ENCODE measurements around the gene DCDC1.

DCDC1 gene, protein sequence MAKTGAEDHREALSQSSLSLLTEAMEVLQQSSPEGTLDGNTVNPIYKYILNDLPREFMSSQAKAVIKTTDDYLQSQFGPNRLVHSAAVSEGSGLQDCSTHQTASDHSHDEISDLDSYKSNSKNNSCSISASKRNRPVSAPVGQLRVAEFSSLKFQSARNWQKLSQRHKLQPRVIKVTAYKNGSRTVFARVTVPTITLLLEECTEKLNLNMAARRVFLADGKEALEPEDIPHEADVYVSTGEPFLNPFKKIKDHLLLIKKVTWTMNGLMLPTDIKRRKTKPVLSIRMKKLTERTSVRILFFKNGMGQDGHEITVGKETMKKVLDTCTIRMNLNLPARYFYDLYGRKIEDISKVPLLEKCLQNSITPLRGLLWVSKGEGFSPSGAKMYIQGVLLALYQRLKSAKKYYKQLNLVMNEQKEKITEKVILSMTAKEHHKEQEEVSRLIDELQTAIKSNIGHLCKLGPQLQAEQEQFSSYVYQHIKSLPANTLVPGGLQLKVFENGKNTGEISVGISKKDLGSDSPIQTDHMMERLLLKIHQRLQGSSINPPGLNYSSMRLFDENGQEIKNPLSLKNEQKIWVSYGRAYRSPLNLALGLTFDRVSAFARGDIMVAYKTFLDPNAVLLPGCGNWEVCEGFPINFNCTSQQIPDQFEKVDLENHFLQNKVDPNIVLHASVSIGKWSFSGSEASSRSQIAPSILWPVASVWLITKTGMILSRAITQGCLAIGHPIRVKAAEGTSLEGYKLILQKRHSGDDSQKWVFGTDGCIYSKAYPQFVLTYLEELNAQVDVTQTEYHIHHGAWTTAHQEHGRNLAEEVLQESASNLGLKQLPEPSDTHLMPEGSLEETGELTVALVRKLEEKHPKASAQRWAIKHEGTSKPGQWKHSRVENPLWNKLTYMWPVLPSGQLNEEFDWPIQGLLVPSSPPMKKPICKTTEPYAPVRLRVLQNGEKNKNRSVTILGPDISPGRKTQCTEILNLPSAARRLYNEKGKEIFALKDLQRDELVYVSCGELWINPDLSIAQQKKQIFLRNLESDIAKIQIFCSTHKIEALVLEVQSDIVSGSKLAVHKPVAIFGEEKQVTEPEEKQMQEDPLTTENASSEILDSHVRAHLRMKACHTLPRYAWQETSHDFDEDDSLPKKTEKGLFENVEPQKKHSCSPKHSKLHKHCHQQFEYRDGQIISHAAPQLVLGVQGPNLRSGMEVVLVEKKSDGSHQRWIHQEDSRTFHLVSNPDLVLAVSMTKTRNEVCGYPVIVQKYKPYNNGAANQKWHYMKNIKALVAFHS (N-terminal part only)

DNA sequence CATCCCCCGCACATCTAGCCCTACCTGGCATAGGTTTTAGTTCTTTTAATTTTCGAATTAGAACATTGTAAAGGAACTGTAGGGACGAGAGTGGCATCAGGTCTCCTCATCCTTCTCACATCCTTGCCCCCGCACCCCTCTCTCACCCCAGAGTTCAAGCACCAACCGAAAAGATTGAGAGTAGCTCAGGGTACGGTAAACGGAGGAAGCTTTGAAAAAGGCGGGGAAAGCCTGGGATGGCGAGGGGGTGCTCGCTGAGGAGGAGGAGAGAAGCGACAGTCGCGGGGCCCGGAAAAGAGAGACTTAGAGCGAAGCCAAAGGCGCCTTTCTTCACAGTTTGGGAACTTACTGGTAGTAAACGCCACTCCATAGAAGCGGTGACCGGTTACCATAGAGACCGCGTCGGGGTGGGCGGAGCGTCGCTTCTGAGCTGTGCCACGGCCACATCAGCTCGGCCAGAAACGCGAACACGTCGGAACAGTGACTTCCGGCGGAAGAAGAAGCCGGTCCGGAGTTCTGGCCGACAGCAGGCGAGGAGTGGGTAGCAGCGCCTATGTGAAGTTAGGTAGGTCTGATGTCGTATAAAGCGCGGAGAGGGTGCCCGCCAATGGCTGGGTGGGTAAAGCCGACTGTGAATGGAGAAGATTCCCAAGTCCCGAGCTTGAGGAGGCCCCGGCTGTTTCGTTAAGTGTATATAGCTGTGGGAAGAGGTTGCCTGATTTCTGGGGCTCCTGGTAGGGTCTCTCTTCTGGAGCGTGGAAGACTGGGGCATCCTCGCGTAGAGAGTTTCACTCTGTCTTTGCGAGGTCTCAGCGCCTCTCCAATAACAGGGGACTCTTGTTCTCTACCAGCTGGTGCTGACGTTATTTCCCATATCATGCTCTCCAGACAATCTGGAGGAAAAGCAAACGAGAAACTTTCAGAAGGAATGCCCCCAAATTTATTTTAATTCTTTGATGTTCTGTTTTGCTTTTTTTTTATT lies at the start of gene DCDC1, which contains the start of gene DNAJC24:
TSS of gene DCDC1 (minus strand) at position 392 of the 982 bp plus-strand sequence. CDS start 41,459 bp downstream, outside the sequence.
TSS of gene DNAJC24 (plus strand) at position 513 of the 982 bp plus-strand sequence. CDS start 889 bp downstream, outside the sequence.
- DNase-seq (ENCODE audit: low read depth in 2 of 2): peak; percentile 88 to 90

DNA sequence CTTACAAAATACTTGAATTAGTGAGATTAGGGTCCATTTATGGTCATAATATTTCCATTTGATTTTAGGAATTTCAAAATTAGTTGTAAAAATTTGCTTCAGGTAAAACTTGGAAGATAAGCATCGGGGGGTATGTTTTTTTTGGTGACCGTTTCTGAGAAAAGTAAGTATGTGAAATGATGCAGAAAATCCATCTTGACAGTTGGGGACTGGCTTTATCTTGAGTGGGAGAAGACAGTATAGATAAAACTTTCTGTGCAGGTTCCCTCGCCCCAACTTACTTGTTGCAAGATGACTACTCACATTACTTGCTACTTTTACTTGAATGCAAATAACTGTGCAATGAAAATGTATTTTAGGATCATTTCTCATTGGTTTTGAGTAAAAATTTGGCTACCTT lies 49.6 kb upstream of the DCDC1 start:
- no peak for DNase-seq (ENCODE audit: low read depth in 2 of 2)

DNA sequence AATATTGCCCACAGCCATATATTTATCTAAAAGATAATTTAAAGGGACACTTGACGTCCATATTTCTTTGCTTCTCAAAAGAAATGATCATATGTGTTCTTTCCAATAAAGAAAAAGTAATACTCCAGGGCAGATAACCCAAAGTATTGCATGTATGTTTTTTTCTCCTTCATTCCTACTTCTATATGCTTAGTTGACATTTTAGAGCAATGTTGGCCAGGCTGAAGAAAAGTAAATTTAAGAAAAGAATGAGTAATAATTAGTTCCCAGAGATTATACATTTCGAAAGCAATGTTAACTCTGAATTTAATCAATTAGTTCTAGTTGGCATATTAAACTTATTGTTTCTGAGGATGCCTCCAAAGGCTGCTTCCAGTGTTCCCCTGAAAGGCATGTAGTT lies 48.3 kb upstream of the DCDC1 start:
- DNase-seq (ENCODE audit: low read depth in 2 of 2): no peak

DNA sequence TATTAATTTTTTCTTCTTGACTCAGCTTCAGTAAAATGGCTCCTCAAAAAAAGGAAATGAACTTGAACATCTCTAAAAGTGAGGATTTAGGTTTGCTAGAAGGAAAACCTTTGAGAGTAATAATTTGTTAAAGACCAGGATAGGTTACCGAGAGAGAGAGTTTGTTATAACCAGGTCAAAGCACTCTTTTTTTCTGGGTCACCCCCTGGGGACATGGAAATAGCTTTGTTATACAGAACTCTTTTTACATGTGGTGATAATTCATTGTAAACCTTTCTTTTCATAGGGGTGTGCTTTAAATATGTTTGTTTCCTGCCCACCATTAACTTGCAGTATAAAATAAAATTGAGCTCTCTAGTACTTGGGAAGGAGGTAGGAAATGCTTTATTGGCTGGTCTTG lies 47.8 kb upstream of the DCDC1 start:
- DNase-seq (ENCODE audit: low read depth in 2 of 2): no peak

DNA sequence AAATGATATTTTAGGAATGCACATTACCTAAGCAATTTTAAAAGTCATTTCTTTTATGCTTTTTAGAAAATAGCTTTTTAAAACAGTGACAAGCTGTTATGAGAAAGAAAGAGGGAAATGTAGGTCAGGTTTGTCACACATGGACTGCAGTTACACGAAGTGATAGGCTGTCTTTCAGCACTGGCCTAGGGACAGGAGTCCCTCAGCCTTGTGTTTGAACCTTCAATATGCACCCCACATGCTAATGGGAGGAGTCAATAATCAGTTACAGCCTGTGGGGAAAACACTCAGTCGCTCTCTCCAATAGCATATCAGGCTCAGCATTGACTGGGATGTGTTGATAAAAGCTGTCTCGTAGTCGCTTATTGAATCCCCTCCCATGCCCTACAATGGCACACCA lies 45.9 kb upstream of the DCDC1 start:
- DNase-seq (ENCODE audit: low read depth in 2 of 2): no peak

DNA sequence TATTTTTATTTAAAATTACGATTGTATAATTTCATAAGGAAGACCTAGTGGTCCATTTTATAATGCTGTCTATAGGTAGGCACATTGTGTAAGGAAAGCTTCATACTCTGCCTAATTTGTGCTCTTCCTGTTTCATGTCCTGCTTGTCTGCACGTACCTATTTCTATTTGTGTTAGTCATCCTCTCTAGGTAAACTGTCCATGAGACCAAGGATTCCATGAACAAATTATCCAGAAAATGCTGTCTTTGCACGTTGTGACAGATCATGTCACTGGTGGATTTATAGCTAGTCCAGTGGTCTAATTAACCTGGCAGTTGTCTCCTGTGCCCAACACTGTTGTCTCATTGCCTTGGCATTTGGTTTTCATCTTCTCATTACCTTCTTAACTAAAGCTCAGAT lies 44.8 kb upstream of the DCDC1 start:
- no peak for DNase-seq (ENCODE audit: low read depth in 2 of 2)

DNA sequence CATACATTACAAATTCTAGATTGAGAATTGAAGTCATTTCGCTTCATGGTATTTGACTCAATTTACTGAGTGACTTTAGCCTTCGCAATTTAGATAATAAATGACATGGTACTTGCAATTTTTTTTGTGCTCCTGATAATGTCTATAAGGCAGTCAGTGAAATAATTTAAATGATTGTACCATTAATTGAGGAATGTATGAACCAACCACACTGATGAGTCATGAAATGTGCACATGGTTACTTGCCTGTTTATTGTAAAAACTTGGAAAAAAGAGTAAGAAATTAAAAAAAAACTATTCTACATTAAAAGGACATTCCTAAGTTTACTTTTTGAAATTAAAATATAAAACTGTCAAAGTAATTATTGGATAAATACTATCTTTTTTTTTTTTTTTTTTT lies 43.4 kb upstream of the DCDC1 start:
- no peak for DNase-seq (ENCODE audit: low read depth in 2 of 2)

DNA sequence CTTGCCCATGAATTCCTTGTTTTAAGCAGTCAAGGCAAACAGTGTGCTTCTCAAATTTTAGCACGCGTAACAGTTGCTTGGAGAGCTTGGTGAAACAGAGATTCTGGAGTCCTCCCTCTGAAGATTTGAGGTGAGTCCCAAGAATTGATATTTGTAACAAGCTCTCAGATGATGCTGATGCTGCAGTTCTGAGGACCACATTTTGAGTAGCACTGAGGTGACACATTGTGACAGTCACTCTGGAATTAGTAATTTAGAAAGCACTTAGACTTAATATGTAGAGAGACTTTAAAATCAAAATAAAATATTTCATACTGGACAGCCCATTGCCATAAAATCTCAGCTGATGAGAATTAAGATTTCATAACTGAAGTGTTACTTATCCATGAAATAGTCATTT lies 38.7 kb upstream of the DCDC1 start:
- DNase-seq (ENCODE audit: low read depth in 2 of 2): no peak

DNA sequence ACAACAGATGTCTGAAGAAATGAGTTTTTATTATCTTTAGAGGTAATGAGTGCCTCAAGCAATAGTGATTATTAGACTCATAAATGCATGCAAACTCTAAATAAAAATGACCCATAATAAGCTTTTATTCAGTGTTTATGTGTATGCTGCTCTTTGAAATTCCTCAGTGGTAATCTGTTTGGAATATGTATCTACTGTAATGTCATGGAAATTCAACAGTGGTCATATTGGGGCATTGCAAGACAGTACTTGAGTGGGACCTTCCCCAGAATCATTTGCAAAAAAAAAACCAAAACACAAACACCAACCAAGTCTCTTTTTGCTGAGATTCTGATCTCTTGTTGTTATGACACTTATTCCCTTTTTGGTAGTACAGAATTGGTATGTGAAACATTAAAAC lies 35.1 kb upstream of the DCDC1 start:
- no peak for DNase-seq (ENCODE audit: low read depth in 2 of 2)

DNA sequence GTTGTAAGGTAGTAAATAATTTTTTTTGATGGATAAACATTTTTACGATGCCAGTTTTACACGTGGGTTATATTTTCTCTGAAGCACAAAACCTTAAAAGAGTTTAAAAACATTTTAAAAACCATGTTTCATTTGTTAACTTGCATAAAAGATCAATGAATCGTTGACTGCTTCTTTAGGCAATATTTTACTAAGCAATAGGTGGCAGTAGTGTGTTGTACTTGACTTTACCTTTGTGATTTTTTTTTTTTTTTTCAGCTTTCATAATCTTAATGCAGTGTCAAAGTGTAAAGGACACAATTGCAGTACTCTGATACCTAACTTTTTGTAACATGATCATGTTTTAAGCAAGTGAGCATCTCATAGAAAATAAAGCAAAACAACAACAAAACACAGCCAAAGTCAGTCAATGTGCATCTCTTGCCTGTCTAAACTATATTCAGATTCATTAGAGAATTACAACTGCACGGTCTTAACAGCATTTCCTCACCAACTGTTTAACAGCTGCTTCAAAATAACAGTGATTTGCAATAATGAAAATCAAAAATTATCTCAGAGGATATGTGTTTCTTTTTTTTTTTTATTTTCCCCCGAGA lies 27.8 kb upstream of the DCDC1 start:
- no peak for DNase-seq (ENCODE audit: low read depth in 2 of 2)

DNA sequence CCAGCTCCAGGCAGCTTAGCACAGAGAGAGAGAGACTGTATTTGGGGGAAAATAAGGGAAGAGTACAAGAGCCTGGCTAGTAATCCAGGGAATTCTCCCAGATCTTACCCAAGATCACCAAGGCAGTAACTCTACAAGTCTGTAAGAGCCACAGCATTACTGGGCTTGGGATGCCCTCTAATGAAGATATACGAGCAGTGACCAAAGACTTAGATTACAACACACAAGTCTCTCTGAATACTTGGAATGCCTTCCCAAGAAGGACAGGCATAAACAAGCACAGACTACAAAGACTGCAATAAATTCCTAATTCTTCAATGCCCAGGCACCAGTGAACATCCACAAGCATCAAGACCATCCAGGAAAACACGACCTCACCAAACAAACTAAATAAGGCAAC lies 17.8 kb upstream of the DCDC1 start:
- no peak for DNase-seq (ENCODE audit: low read depth in 2 of 2)

DNA sequence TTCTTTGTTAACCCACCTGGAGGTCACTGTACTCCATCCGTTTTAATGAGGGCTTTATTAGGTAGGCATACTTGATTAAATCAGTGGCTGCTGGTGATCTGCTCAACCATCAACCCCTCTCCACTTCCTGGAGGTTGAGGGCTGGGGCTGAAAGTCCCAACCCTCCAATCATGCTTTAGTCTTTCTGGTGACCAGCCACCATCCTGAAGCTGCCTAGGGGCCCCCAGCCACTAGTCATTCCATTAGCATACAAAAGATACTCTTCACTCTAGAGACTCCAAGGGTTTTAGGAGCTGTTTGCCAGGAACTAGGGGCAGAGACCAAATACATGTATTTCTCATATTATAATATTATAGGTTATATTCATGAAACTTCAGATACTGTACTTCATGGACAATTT lies 13.6 kb upstream of the DCDC1 start:
- no peak for DNase-seq (ENCODE audit: low read depth in 2 of 2)

DNA sequence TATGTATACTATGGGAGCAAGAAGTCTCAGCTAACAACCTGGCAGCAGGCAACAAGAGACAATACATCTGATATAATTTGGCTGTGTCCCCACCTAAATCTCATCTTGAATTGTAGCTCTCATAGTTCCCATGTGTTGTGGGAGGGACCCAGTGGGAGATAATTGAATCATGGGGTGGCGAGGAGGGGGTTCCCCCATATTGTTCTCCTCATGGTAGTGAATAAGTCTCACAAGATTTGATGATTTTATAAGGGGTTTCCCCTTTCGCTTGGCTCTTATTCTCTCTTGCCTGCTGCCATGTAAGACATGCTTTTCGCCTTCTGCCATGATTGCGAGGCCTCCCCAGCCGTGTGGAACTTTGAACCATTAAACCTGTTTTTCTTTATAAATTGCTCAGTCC lies 6.3 kb upstream of the DCDC1 start:
- DNase-seq (ENCODE audit: low read depth in 2 of 2): no peak

DNA sequence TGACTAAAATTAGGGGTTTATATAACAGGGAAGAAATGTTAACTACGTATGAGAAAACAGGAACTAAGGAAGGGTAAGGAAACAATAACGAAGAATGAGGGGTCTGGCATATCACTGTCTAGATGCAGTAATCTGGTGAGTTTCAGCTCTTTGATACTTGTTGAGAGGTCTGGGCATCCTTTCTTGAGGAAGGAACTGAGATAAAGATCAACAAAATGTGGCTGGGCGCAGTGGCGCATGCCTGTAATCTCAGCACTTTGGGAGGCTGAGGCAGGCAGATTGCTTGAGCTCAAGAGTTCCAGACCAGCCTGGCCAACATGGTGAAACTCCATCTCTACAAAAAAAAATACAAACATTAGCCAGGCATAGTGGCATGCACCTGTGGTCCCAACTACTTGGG lies 2.7 kb downstream of the DCDC1 start:
- peak in 1 of 2 donors; percentile 1 for DNase-seq (ENCODE audit: low read depth in 2 of 2)

DNA sequence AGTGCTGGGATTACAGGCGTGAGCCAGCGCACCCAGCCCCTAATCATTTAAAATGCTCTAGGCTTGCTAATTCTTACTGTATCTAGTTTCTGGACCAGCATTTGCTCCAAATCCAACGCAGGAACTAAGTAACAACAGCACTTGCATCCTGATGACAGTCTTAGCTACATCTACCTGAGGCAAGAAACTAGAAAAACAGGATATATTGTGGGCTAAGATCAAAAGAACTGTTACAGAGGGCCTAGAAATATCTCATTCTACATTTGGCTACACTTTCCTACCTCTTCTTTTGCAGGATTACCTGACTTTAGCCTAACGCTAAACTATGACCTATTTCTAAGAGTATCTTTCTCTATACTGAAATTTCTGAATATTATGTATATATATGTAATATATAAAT lies 7.8 kb downstream of the DCDC1 start:
- DNase-seq (ENCODE audit: low read depth in 2 of 2): no peak

DNA sequence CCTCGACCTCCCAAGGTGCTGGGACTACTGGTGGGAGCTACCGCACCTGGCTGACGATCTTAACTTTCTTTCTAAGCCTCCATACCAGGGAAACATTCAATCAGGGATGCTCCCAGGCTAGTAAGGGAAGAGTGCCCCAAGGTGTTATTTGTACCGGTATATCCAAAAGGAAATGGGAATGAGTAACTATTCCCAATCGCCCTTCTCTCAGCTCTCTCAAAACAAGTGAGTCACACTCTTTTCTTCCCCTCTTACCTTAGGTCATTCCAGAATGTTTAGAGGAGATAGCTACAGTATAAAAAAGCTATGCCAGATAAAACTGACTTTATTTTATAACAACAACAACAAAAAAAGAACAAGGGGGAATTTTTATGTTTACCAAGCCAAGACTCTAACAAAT lies 13.7 kb downstream of the DCDC1 start:
- no peak for DNase-seq (ENCODE audit: low read depth in 2 of 2)

DNA sequence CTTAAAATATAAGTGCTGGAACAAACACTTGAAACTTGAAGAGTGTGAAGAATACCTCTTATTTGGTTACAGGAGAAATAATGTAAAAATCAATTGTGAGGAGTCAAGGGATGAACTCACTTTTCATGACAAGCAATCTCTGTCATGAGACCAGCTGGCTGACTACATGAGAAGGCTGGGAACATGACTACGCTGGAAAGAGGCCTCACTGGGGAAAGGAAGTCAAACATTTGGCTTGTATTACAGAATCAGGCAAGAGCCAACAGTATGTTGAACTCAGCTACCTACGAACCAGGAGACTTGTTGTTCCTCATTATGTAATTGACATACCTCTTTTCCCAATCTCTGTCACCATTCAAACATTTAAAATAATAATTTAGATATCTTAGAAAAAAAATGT lies 14.4 kb downstream of the DCDC1 start:
- DNase-seq (ENCODE audit: low read depth in 2 of 2): no peak

DNA sequence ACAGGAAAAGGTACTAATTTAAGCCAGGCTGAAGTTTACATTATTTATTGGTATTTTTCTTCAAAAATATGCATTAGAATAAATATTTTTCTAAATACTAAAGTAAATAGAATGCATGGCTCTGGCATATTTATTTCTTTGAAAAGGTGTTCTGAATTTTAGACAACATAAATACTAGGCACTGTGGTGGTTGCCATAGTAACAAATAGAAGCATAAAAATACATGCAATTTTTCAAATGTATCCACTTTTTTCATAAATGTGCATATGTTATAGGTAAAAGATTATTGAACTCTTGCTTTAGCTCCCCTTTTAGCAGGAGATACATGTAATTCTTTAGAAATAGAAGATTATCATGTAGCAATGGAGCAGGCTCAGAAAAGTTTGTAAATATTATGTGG lies 18.4 kb downstream of the DCDC1 start:
- no peak for DNase-seq (ENCODE audit: low read depth in 2 of 2)

DNA sequence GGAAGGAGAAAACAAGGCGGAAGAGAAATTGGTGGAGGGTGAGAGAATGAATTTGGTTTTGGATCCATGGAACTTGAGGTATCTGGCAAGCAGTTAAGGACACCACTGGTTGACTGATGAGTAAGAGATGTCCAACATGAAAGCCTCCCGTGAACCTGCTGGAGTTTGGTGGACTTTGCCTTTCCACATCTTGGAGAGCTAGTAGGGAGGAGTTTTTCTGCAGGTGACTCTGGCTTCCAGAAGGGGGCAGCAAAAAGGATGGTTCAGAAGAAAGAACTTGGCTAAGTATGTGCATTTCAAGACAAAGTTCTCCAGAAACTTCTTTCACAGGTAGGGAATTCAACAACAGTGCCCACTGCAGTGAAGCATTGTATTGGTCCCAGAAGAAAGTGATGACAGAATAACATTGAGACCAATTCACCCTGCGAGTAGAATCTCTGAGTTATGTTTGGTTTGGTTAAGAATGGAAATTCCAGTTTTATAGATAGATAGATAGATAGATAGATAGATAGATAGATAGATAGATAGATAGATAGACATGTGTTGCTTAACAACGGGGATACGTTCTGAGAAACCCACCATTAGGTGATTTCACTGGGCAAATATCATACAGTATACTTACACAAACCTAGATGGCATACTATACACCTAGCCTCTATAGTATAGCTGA lies 28.5 kb downstream of the DCDC1 start:
- DNase-seq (ENCODE audit: low read depth in 2 of 2): no peak

DNA sequence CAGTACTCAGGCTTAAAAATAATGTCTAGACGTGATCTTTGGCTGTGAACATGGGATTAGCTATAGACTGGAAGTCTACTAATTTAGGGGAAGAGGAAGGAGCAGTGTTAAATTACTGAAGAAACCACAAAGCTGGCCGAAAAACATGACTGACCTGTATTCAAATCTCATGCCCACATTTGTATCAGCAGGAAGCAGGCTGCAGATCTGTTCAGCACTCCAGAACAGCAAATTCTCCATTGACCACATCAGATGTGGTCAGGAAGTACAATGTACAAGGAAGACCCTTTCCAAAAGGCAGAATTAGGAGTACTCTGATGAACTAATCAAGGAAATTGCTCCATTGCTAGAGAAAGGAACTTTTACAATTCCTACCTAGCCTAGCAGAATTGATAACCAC lies 31.7 kb downstream of the DCDC1 start:
- no peak for DNase-seq (ENCODE audit: low read depth in 2 of 2)
